Measurements from ENCODE around the gene NXN.
A peak's percentile ranks its signal among the peaks of the same experiment; 100 is the strongest.

Gene NXN

GRCh38 chr17:987931-988330 lies 8.4 kb upstream of the NXN start:
- ChIA-PET CTCF (interaction anchor here (0.9 to 3.3 kb wide), 4 partner anchors 8 to 414 kb away, joined by 3 to 16 read pairs (median 4); partner anchors contain the start of genes NXN and TIMM22), POLR2A (no interaction called here)
- DNase-seq (ENCODE audit: low read depth, low spot score) = no peak

GRCh38 chr17:986322-986929 lies 6.8 kb upstream of the NXN start:
- CTCF ChIA-PET = interaction anchor here (1.1 to 8.2 kb wide), 5 partner anchors 10 to 233 kb away, joined by 3 to 104 read pairs (median 12); partner anchors contain the start of genes GLOD4, MRM3 and TIMM22

More at GRCh38 chr17:987931-988330, 8.4 kb upstream of the NXN start:
- TF ChIP-seq CTCF (IDR thresholded peaks at IDR 0.05; ENCODE audit: insufficient read depth, low read length, missing control alignments) = no peak
- no peak overlapping the region for H3K4me3 ChIP-seq (ENCODE audit: low read depth, low read length)

GRCh38 chr17:983921-984320 lies 4.3 kb upstream of the NXN start:
- ChIA-PET POLR2A (no interaction called here), CTCF (interaction anchor here (1.4 to 8.2 kb wide), 5 partner anchors 12 to 204 kb away, joined by 6 to 157 read pairs (median 102); partner anchors contain the start of genes GLOD4, MRM3 and TIMM22)
- DNase-seq (ENCODE audit: low read depth, low spot score) = no peak
- no peak for TF ChIP-seq CTCF (IDR thresholded peaks at IDR 0.05; ENCODE audit: insufficient read depth, low read length, missing control alignments)
- no peak overlapping the region for H3K4me3 ChIP-seq (ENCODE audit: low read depth, low read length)

More at GRCh38 chr17:986322-986929, 6.8 kb upstream of the NXN start:
- H3K4me3 ChIP-seq (ENCODE audit: low read depth, low read length) = no peak overlapping the region
- POLR2A ChIA-PET = no interaction called here
- DNase-seq (ENCODE audit: low read depth, low spot score) = no peak
- TF ChIP-seq CTCF (IDR thresholded peaks at IDR 0.05; ENCODE audit: insufficient read depth, low read length, missing control alignments) = no peak

DNA sequence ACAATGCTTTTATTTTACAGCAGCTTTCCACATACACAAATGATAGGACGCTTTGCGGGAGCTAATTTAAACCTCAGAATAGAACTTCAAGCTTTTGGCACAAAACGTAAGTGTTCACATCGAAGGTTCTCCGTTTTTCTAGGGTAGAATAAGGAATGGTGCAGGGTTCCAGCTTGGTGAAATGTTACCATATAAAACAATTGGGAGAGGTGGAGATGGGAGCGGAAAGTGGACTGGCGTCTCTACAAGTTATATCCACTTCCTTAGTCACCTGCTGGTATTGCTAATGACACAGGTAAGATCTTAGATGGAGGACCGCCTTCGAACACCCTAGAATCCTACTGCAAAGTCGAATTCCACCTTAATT lies 1.7 kb upstream of the NXN start:
- ChIA-PET CTCF (interaction anchor here (0.7 to 8.2 kb wide), 48 partner anchors 8 to 832 kb away, joined by 3 to 157 read pairs (median 4); partner anchors contain the start of genes GEMIN4, GLOD4, MRM3 and TIMM22), POLR2A (interaction anchor here (1.0 kb wide), 2 partner anchors 186 to 199 kb away, joined by 4 to 7 read pairs; partner anchors contain the start of genes GLOD4 and MRM3)
- TF ChIP-seq CTCF (IDR thresholded peaks at IDR 0.05; ENCODE audit: insufficient read depth, low read length, missing control alignments) = no peak
- no peak overlapping the region for H3K4me3 ChIP-seq (ENCODE audit: low read depth, low read length)
- no peak for DNase-seq (ENCODE audit: low read depth, low spot score)

DNA sequence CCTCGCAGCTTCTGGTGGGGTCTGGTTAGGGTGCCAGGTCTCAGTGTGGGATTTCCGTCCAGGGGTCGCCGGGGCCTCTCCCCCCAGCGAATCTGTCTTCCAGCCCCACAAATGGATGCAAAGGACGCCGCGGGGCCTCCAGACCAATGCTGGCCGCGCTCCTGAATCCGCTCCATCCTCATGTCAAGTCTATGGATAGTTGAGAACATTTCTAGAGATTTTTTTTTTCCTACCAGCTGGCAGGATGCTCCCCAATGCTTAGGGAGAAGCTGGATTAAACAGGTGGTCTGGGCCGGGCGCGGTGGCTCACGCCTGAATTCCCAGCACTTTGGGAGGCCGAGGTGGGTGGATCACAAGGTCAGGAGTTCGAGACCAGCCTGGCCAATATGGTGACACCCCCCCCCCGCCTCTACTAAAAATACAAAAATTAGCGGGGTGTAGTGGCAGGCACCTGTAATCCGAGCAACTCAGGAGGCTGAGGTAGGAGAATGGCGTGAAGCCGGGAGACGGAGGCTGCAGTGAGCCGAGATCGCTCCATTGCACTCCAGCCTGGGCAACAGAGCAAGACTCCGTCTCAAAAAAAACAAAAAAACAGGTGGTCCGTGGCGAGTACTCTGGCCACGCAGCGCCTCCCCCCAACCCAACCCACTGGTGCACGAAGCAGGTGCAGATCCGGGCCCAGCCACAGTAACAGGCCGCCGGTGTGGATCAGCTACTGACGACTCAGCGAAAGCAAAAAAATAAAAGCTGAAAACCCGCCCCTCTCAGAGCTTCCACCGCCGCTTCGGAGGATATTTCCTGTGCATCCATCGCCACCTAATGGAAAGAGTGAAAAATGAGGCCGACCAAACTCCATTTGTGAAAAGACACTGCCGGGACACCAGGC lies 1.1 kb upstream of the NXN start:
- H3K4me3 ChIP-seq (ENCODE audit: low read depth, low read length) = peak overlapping the region; percentile 57
- TF ChIP-seq CTCF (IDR thresholded peaks at IDR 0.05; ENCODE audit: insufficient read depth, low read length, missing control alignments) = peak; percentile 56
- ChIA-PET CTCF (interaction anchor here (0.6 to 8.2 kb wide), 63 partner anchors 9 to 831 kb away, joined by 3 to 157 read pairs (median 4); partner anchors contain the start of genes GEMIN4, GLOD4, MRM3 and TIMM22), POLR2A (interaction anchor here (1.0 to 1.1 kb wide), 5 partner anchors 185 to 267 kb away, joined by 3 to 7 read pairs (median 4); partner anchors contain the start of genes GLOD4, MRM3 and VPS53)
- DNase-seq (ENCODE audit: low read depth, low spot score) = no peak
